Measurements from ENCODE around the gene ADAMTS9. TPM values are rescaled to one million over a fixed set of nuclear protein-coding genes. Genes with fewer than 3 reads are reported as not detected.
A peak's percentile ranks its signal among the peaks of the same experiment; 100 is the strongest.

ADAMTS9 gene
- total RNA-seq, 2 donors from 2014 or later: 16.1 to 38.0 TPM

- Histone ChIP-seq H3K27ac (ENCODE audit: low read depth, low read length) (no peak overlapping the region), H3K9ac (ENCODE audit: extremely low read depth, low read length, poor library complexity, severe bottlenecking) (no peak overlapping the region), H3K36me3 (ENCODE audit: control insufficient read depth, insufficient read depth, low read length) (no peaks in the 10 kb centered on the region), H3K4me1 (ENCODE audit: control insufficient read depth, insufficient read depth, low read length) (peaks cover 19% of the 10 kb centered on the region), H3K9me3 (ENCODE audit: control insufficient read depth, low read length) (no peaks in the 10 kb centered on the region), H3K4me3 (ENCODE audit: low read length) (no peak overlapping the region), H3K27me3 (ENCODE audit: control insufficient read depth, insufficient read depth, low read length, poor library complexity, severe bottlenecking) (no peaks in the 10 kb centered on the region)
- no peak for DNase-seq
- WGBS, 2 experiments (ENCODE audit: insufficient coverage in 1 of 2, insufficient read length in 1 of 2): 97 to 98% methylated on average over 5 of the region's 5 CpGs
- Mint-ChIP-seq H3K27ac (no peak overlapping the region), H3K4me1 (peaks cover 52% of the 10 kb centered on the region), H3K36me3 (ENCODE audit: low read depth) (no peaks in the 10 kb centered on the region), H3K9me3 (no peaks in the 10 kb centered on the region), H3K4me3 (no peak overlapping the region), H3K27me3 (ENCODE audit: insufficient read depth) (peaks cover 1% of the 10 kb centered on the region)
- TF ChIP-seq CTCF (conservative IDR thresholded peaks at IDR 0.05): peak; percentile 49
Observed at GRCh38 chr3:64496786-64497490, 190.9 kb downstream of the ADAMTS9 start.

- Histone ChIP-seq H3K36me3 (ENCODE audit: control insufficient read depth, insufficient read depth, low read length) (no peaks in the 10 kb centered on the region), H3K9me3 (ENCODE audit: control insufficient read depth, low read length) (no peaks in the 10 kb centered on the region), H3K9ac (ENCODE audit: extremely low read depth, low read length, poor library complexity, severe bottlenecking) (no peak overlapping the region), H3K4me1 (ENCODE audit: control insufficient read depth, insufficient read depth, low read length) (peaks cover 21% of the 10 kb centered on the region), H3K27ac (ENCODE audit: low read depth, low read length) (no peak overlapping the region), H3K27me3 (ENCODE audit: control insufficient read depth, insufficient read depth, low read length, poor library complexity, severe bottlenecking) (no peaks in the 10 kb centered on the region), H3K4me3 (ENCODE audit: low read length) (no peak overlapping the region)
- no peak for DNase-seq
- no peak overlapping the region for H3K27ac Mint-ChIP-seq
- WGBS, 2 experiments (ENCODE audit: insufficient coverage in 1 of 2, insufficient read length in 1 of 2): 85 to 100% methylated on average over 1 to 2 of the region's 2 CpGs
- TF ChIP-seq CTCF (conservative IDR thresholded peaks at IDR 0.05): no peak
- H3K4me1 Mint-ChIP-seq: peaks cover 53% of the 10 kb centered on the region
- no peak overlapping the region for H3K4me3 Mint-ChIP-seq
- no peaks in the 10 kb centered on the region for H3K9me3 Mint-ChIP-seq
- H3K27me3 Mint-ChIP-seq (ENCODE audit: insufficient read depth): peaks cover 1% of the 10 kb centered on the region
- no peaks in the 10 kb centered on the region for H3K36me3 Mint-ChIP-seq (ENCODE audit: low read depth)
Observed at GRCh38 chr3:64495781-64496334, 191.9 kb downstream of the ADAMTS9 start.

- no peaks in the 10 kb centered on the region for H3K27me3 ChIP-seq (ENCODE audit: control insufficient read depth, insufficient read depth, low read length, poor library complexity, severe bottlenecking)
- H3K36me3 Mint-ChIP-seq (ENCODE audit: low read depth): no peaks in the 10 kb centered on the region
- peaks cover 2% of the 10 kb centered on the region for H3K27me3 Mint-ChIP-seq (ENCODE audit: insufficient read depth)
- H3K4me1 Mint-ChIP-seq: peaks cover 58% of the 10 kb centered on the region
- DNase-seq: no peak
- 92 to 100% methylated on average over 2 to 4 of the region's 4 CpGs for WGBS, 2 experiments (ENCODE audit: insufficient coverage in 1 of 2, insufficient read length in 1 of 2)
- H3K4me3 ChIP-seq (ENCODE audit: low read length): no peak overlapping the region
- H3K9me3 ChIP-seq (ENCODE audit: control insufficient read depth, low read length): no peaks in the 10 kb centered on the region
- no peak for TF ChIP-seq CTCF (conservative IDR thresholded peaks at IDR 0.05)
- no peak overlapping the region for H3K9ac ChIP-seq (ENCODE audit: extremely low read depth, low read length, poor library complexity, severe bottlenecking)
- H3K36me3 ChIP-seq (ENCODE audit: control insufficient read depth, insufficient read depth, low read length): no peaks in the 10 kb centered on the region
- no peak overlapping the region for H3K27ac Mint-ChIP-seq
- peaks cover 21% of the 10 kb centered on the region for H3K4me1 ChIP-seq (ENCODE audit: control insufficient read depth, insufficient read depth, low read length)
- H3K4me3 Mint-ChIP-seq: no peak overlapping the region
- H3K27ac ChIP-seq (ENCODE audit: low read depth, low read length): no peak overlapping the region
- no peaks in the 10 kb centered on the region for H3K9me3 Mint-ChIP-seq
Observed at GRCh38 chr3:64495121-64495780, 192.5 kb downstream of the ADAMTS9 start.

Measured in endodermal cell (in vitro differentiated cells).